Mucosa of descending colon (tissue), 3 donors: ENCODE data around the gene OR8H2. TPM values are rescaled to one million over a fixed set of nuclear protein-coding genes. Genes with fewer than 3 reads are reported as not detected.
"Not testable (repeated sequence)": the region's sequence is repeated elsewhere in the genome, so short reads cannot be mapped to it uniquely, and the experiment has no call there.

Source experiments
- ATAC-seq: fragments of 200-7000 bp; cut with Tn5 transposase; one replicate; pipeline ENCODE4 v1.9.1; 2020; ENCODE audit warnings: mild to moderate bottlenecking, moderate library complexity
- DNase-seq, 3 donors: peaks; one replicate each; pipeline ENCODE4 v3.0.0-alpha.2; 2020
- H3K36me3 ChIP-seq: fragments of 200-600 bp; one replicate; pipeline ENCODE4 v1.8.0; 2021; ENCODE audit warnings: low read depth, mild to moderate bottlenecking
- H3K4me1 ChIP-seq: fragments of 200-600 bp; one replicate; pipeline ENCODE4 v1.8.0; 2021; ENCODE audit warnings: low read depth, mild to moderate bottlenecking
- H3K4me3 ChIP-seq: fragments of 200-600 bp; one replicate; pipeline ENCODE4 v1.8.0; 2021; ENCODE audit warnings: mild to moderate bottlenecking
- H3K9me3 ChIP-seq: fragments of 200-600 bp; one replicate; pipeline ENCODE4 v1.8.0; 2021; ENCODE audit warnings: mild to moderate bottlenecking
- intact Hi-C, 2 donors: fragments of 100-400 bp; cut with DNase I in 1 of 2; cut with micrococcal nuclease in 1 of 2; formaldehyde crosslinking; loops; one replicate each; pipeline versions ENCODE4 v1.11.0 to v1.11.1; 2022; cut with DNase I, micrococcal nuclease
- total RNA-seq, 3 donors: library from RNA; stranded (reverse); fragmentation: NEBNext Ultra II Directional in 2 of 3; extraction: Animal tissue kit (Norgen Biotek cat#: 25700) in 2 of 3; gene quantifications; one replicate each; pipeline versions ENCODE4 v1.2.1 to v1.2.4, GENCODE V29; 2021 to 2023
- TF ChIP-seq, protein P1 (sequence below): fragments of 200-600 bp; IDR thresholded peaks from one replicate; pipeline ENCODE4 v1.8.0; 2022; ENCODE audit warnings: antibody characterized with exemption, mild to moderate bottlenecking
- donor health status: DM: no; HTN: no; CAD: no; lungs with moderate emphysema.
- donor health status: DM: no; HTN: no; CAD: no.
- donor health status: DM: no; HTN: yes; CAD: no.

Gene OR8H2
- total RNA-seq, 3 donors from 2014 or later: not detected

DNA sequence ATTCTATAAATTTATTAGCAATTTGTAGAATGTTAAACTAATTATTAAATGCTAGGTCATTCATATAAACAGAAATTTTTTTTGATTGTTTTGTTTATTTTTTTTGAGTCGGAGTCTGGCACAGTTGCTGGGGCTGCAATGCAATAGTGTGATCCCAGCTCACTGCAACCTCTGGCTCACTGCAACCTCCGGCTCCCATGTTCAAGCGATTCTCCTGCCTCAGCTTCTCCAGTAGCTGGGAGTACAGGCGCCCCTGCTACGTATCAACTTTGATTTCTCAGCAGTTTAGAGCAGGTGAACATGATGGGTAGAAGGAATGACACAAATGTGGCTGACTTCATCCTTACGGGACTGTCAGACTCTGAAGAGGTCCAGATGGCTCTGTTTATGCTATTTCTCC lies 18.6 kb downstream of the OR8H2 start, which contains the start of gene OR8H3:
Gene OR8H3, plus strand, starts transcription at position 301 of the 400 bp plus-strand sequence. Its CDS starts 0 bp downstream, at position 301.
- TF ChIP-seq, protein P1, sequence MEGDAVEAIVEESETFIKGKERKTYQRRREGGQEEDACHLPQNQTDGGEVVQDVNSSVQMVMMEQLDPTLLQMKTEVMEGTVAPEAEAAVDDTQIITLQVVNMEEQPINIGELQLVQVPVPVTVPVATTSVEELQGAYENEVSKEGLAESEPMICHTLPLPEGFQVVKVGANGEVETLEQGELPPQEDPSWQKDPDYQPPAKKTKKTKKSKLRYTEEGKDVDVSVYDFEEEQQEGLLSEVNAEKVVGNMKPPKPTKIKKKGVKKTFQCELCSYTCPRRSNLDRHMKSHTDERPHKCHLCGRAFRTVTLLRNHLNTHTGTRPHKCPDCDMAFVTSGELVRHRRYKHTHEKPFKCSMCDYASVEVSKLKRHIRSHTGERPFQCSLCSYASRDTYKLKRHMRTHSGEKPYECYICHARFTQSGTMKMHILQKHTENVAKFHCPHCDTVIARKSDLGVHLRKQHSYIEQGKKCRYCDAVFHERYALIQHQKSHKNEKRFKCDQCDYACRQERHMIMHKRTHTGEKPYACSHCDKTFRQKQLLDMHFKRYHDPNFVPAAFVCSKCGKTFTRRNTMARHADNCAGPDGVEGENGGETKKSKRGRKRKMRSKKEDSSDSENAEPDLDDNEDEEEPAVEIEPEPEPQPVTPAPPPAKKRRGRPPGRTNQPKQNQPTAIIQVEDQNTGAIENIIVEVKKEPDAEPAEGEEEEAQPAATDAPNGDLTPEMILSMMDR: no peak
- no peak within 1 kb of the TSS for H3K4me3 ChIP-seq
- H3K36me3 ChIP-seq: no peaks in the 10 kb centered on the region
- H3K4me1 ChIP-seq: no peaks in the 10 kb centered on the region
- intact Hi-C loops: loop anchor here in 1 of 2 donors (5.0 kb wide), 1 partner anchor 160 kb away; no protein-coding TSS in a partner anchor
- ATAC-seq (no peak), DNase-seq (no peak)
- H3K9me3 ChIP-seq: no peaks in the 10 kb centered on the region

DNA sequence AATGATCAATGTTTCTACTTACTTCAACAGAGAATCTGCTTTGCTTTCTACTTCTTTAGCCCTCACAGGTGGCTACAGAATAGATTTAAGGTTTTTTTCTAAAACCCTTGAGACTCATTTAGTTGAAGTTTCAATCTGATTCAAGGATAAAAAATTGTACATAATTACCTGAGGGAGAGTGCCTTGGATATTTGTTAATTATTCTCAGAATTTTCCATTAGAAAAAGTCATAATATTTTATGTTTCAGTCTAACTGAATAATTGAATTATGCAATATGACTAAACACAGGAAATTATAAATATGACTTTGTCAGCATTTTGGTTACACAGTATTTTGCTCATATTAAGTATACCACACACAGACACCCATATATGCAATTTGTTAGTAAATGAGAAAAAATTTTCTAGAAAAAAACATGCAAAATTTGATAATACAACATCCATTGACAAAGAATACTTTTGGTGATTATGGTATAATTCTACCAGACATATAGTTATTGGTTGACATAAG lies 36.7 kb downstream of the OR8H2 start, which contains the start of gene OR8J3:
Gene OR8J3, minus strand, starts transcription at position 51 of the 511 bp plus-strand sequence. CDS start 2,483 bp downstream, outside the sequence.
- Histone ChIP-seq H3K4me1 (no peaks in the 10 kb centered on the region), H3K9me3 (no peaks in the 10 kb centered on the region), H3K4me3 (no peak within 1 kb of the TSS), H3K36me3 (no peaks in the 10 kb centered on the region)
- ATAC-seq (no peak), DNase-seq (no peak)
- TF ChIP-seq, protein P1: no peak
- intact Hi-C loops: no loop called here

DNA sequence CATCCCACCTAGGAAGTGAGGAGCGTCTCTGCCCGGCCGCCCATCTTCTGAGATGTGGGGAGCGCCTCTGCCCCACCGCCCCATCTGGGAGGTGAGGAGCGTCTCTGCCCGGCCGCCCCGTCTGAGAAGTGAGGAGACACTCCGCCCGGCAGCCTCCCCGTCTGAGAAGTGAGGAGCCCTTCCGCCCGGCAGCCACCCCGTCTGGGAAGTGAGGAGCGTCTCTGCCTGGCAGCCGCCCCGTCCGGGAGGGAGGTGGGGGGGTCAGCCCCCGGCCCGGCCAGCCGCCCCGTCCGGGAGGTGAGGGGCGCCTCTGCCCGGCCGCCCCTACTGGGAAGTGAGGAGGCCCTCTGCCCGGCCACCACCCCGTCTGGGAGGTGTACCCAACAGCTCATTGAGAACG lies 40.2 kb downstream of the OR8H2 start:
- intact Hi-C loops, ATAC-seq, H3K9me3 ChIP-seq, H3K4me1 ChIP-seq, H3K36me3 ChIP-seq, H3K4me3 ChIP-seq, DNase-seq: not testable (repeated sequence)

DNA sequence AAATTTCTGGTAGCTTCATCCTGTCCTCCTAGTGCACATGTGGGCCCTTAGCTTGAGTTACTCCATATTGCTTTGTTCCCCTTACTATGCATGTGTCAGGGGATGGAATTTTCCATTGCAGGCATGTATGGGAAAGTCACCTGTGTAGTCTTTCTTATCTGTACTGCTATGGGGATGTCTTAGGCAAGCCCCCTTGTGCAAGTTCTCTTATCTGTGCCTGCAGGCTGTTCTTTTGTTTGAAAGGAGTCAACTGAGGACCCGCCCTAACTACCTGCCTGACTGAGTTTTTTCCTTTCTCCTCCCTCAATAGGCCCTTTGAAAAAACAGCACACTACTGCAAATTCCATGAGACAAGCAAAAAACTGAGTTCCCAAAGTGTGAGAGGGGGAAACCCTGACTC lies 47.9 kb downstream of the OR8H2 start:
- intact Hi-C loops: no loop called here
- no peak for DNase-seq
- no peak for ATAC-seq
- no peak overlapping the region for H3K4me3 ChIP-seq
- H3K36me3 ChIP-seq: no peaks in the 10 kb centered on the region
- H3K9me3 ChIP-seq: no peaks in the 10 kb centered on the region
- H3K4me1 ChIP-seq: no peaks in the 10 kb centered on the region
- TF ChIP-seq, protein P1: no peak

DNA sequence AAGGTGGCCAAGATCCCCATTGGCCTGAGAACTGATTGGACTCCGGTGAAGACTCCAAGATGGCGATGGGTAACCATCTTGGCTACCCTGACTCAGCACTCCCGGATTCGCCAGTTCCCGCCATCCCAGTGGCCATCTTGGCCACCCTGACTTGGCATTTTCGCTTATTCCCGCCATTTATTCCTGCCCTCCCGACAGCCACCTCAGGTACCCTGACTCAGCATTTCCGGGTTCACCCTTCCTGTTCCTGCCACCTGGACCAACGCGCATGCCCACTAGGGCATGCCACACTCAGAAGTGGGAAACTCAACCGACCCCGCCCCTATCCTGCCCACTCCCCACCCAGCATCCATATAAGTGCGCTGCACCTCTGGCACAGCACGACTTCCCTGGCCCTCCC lies 48.8 kb downstream of the OR8H2 start:
- intact Hi-C loops: no loop called here
- no peaks in the 10 kb centered on the region for H3K4me1 ChIP-seq
- ATAC-seq: no peak
- TF ChIP-seq, protein P1: no peak
- H3K9me3 ChIP-seq: no peaks in the 10 kb centered on the region
- H3K4me3 ChIP-seq: no peak overlapping the region
- H3K36me3 ChIP-seq: no peaks in the 10 kb centered on the region
- DNase-seq: no peak

Other genes with a start within 250 kb of the OR8H2 start
- not detected for gene TRIM51, start 220.4 kb upstream of the OR8H2 start, total RNA-seq
- not detected for gene OR5W2, start 189.1 kb upstream of the OR8H2 start, total RNA-seq
- not detected for gene OR5I1, start 167.3 kb upstream of the OR8H2 start, total RNA-seq
- not detected for gene OR10AG1, start 133.7 kb upstream of the OR8H2 start, total RNA-seq
- gene OR5F1, start 109.1 kb upstream of the OR8H2 start, total RNA-seq: not detected
- not detected for gene OR5AS1, start 76.0 kb upstream of the OR8H2 start, total RNA-seq
- gene OR8I2, start 10.4 kb upstream of the OR8H2 start, total RNA-seq: not detected
- gene OR8H3, start 18.7 kb downstream of the OR8H2 start, total RNA-seq: not detected
- gene OR8J3, start 36.5 kb downstream of the OR8H2 start, total RNA-seq: not detected
- gene OR8K5, start 56.6 kb downstream of the OR8H2 start, total RNA-seq: not detected
- gene OR5J2, start 72.9 kb downstream of the OR8H2 start, total RNA-seq: not detected
- gene OR5T2, start 130.6 kb downstream of the OR8H2 start, total RNA-seq: not detected
- not detected for gene OR5T3, start 148.6 kb downstream of the OR8H2 start, total RNA-seq
- not detected for gene OR5T1, start 170.5 kb downstream of the OR8H2 start, total RNA-seq
- not detected for gene OR8H1, start 188.6 kb downstream of the OR8H2 start, total RNA-seq
- not detected for gene OR8K3, start 211.5 kb downstream of the OR8H2 start, total RNA-seq
- not detected for gene OR8K1, start 242.4 kb downstream of the OR8H2 start, total RNA-seq